ENCODE data around the gene PLAGL2.

DNA sequence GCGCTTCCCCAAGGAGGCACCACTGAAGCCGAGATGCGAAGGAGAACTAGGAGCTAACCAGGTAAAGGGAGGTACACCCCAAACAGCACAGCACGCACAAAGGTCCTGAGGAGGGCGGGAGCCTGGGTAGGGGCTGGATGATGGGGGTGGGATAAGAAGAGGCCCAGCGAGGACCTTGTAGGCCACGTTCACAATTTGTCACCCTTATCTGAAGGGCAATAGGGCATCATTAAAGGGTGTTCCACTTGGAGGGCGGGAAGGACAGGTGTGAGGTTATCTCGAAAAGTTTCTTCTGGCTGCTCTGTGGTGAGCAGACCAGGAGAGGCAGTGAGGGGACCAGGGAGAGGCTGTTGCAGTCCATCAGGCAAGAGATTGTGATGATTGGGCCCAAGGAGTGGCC lies 25.7 kb upstream of the PLAGL2 start:
- TF ChIP-seq YY1 (IDR thresholded peaks at IDR 0.05; ENCODE audit: insufficient read depth, insufficient read length): no peak
- TF ChIP-seq ZNF274 (IDR thresholded peaks at IDR 0.05; ENCODE audit: low read depth, low read length): no peak
- TF ChIP-seq SUZ12 (IDR thresholded peaks at IDR 0.05; ENCODE audit: extremely low read depth, insufficient read depth, insufficient read length): no peak

All from NT2/D1 (cell line).